ENCODE results near the gene DNAJC18.
"Not testable (repeated sequence)": the region's sequence is repeated elsewhere in the genome, so short reads cannot be mapped to it uniquely, and the experiment has no call there.

DNA sequence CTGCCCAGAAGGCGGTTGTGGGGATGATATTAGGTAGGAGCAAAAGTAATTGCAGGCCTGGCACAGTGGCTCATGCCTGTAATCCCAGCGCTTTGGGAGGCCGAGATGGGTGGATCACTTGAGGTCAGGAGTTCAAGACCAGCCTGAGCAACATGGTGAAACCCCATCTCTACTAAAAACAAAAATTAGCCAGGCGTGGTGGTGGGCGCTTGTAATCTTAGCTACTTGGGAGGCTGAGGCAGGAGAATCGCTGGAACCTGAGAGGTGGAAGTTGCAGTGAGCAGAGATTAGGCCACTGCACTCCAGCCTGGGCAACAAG lies 43.5 kb upstream of the DNAJC18 start:
- not testable (repeated sequence) for TF ChIP-seq CTCF (IDR thresholded peaks at IDR 0.05; ENCODE audit: low read depth, low read length, missing input control); RAD21 (IDR thresholded peaks at IDR 0.05); GABPA (IDR thresholded peaks at IDR 0.05 in 1 of 2, conservative IDR thresholded peaks at IDR 0.05 in 1 of 2); REST (IDR thresholded peaks at IDR 0.05); JUND (IDR thresholded peaks at IDR 0.05); TAF1 (conservative IDR thresholded peaks at IDR 0.05); ATF3 (IDR thresholded peaks at IDR 0.05); SP1 (IDR thresholded peaks at IDR 0.05); YY1 (IDR thresholded peaks at IDR 0.05); RXRA (IDR thresholded peaks at IDR 0.05); NR2F2 (IDR thresholded peaks at IDR 0.05); FOXA1 (IDR thresholded peaks at IDR 0.05); ZBTB33 (IDR thresholded peaks at IDR 0.05)
- TF ChIP-seq, protein P1, sequence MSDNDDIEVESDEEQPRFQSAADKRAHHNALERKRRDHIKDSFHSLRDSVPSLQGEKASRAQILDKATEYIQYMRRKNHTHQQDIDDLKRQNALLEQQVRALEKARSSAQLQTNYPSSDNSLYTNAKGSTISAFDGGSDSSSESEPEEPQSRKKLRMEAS (IDR thresholded peaks at IDR 0.05): not testable (repeated sequence)

Data from liver (tissue), 3 donors.